ENCODE data around the gene SLIT3.

Gene SLIT3

DNA sequence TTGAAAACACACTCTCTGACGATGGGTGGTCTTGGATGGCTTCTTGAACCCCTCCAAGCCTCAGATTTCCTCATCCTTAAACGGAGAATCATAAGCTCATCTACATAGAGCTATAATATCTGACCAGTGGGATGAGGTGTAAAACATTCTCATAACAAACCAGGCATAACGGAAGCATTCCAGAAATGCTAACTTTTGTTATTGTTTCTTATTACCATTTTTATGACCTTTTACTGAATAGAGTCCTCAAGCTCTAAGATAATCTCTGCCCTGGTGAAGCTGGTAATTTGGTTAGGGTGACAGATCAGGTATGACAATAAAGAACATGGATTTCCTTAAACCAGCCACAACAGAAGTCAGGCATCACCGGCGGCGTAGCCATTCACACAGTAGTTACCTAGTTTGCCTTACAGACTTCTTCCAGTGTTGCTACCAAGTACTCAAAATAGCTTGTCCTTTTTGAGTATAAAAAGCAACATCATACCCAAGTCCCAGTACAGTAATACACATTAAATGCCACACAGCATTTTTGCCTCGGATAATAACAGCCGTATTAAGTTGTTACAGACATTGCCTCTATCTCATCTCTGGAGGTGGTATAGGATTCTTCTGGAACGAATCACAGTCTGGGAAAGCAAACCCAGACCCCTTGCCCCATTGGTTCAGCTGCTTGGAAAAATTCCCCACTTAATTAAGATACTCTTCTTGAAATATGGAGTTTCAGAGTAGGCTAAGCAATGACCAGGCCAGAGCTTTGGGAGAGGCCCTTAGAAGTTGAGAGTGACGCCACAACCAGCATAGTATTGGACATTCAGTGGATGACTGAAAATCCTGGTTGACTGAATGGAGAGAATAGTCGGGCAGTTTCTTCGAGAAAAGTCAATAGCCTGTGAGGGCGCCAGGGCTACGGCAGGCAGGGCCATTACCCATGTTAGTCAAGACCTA lies 252.5 kb downstream of the SLIT3 start:
- H3K4me3 ChIP-seq (ENCODE audit: low read depth, low read length), result no peak overlapping the region
- TF ChIP-seq, protein P1, sequence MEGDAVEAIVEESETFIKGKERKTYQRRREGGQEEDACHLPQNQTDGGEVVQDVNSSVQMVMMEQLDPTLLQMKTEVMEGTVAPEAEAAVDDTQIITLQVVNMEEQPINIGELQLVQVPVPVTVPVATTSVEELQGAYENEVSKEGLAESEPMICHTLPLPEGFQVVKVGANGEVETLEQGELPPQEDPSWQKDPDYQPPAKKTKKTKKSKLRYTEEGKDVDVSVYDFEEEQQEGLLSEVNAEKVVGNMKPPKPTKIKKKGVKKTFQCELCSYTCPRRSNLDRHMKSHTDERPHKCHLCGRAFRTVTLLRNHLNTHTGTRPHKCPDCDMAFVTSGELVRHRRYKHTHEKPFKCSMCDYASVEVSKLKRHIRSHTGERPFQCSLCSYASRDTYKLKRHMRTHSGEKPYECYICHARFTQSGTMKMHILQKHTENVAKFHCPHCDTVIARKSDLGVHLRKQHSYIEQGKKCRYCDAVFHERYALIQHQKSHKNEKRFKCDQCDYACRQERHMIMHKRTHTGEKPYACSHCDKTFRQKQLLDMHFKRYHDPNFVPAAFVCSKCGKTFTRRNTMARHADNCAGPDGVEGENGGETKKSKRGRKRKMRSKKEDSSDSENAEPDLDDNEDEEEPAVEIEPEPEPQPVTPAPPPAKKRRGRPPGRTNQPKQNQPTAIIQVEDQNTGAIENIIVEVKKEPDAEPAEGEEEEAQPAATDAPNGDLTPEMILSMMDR (IDR thresholded peaks at IDR 0.05; ENCODE audit: insufficient read depth, low read depth, low read length, missing control alignments), result no peak

DNA sequence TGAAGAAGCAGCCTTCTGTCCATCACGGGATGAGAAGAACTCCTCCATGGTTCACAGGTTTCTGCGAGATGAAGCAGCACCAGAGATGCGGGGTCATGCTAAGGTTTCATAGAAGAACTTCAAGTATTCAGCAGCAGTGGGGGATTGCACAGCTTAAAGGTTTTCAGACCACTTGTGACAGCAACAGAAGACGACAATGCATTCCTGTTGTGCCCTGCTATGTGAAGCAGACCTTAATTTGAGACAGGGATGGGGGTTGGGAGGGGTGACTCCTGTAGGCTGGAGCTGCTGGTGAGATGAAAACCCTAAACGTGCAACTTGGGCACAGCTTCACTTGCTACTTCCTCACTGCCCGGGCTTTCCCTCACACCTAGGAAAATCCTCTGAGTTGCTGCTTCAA lies 256.0 kb downstream of the SLIT3 start:
- TF ChIP-seq, protein P1 (IDR thresholded peaks at IDR 0.05; ENCODE audit: insufficient read depth, low read depth, low read length, missing control alignments), result no peak
- no peak for DNase-seq (ENCODE audit: low read depth)
- H3K4me3 ChIP-seq (ENCODE audit: low read depth, low read length), result no peak overlapping the region

More for the DNA sequence above, 252.5 kb downstream of the SLIT3 start:
- DNase-seq (ENCODE audit: low read depth), result no peak

DNA sequence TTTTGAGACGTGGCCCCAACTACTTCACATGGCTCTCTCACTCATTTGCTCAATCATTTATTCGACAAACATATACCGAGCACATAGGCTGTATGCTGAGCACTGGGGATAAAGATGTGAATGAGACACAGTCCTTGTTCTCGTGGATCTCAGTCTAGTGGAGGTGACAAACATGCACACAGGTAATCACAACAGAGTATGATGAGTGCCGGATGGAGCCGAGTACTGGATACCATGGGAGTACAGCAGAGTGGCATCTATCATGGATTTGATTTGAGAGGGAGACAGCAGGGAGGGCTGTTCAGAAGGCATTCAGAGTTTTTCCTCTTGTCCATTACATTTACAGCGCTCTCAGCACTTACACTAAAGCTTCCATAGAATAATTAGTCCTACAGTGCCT lies 259.8 kb downstream of the SLIT3 start:
- TF ChIP-seq, protein P1 (IDR thresholded peaks at IDR 0.05; ENCODE audit: insufficient read depth, low read depth, low read length, missing control alignments), result no peak
- no peak overlapping the region for H3K4me3 ChIP-seq (ENCODE audit: low read depth, low read length)
- DNase-seq (ENCODE audit: low read depth), result no peak

DNA sequence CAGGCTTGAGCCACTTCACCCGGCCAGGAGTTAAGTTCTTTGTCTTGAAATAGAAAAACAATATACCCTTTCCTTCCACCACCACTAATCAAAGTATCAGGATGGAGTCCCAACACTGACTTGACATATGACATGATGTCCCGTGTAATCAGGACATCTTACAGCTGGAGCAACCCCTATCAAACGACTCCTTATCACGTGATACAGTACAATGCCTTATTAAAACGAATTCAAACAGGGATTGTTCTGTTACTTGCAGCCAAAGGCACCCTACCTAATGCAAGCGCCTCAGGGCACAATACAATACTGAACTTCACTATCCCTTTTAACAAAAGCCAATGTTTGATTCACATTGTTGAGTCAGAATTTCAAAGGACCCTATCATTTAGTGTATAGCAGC lies 261.3 kb downstream of the SLIT3 start:
- TF ChIP-seq, protein P1 (IDR thresholded peaks at IDR 0.05; ENCODE audit: insufficient read depth, low read depth, low read length, missing control alignments), result no peak
- H3K4me3 ChIP-seq (ENCODE audit: low read depth, low read length), result no peak overlapping the region
- DNase-seq (ENCODE audit: low read depth), result no peak

DNA sequence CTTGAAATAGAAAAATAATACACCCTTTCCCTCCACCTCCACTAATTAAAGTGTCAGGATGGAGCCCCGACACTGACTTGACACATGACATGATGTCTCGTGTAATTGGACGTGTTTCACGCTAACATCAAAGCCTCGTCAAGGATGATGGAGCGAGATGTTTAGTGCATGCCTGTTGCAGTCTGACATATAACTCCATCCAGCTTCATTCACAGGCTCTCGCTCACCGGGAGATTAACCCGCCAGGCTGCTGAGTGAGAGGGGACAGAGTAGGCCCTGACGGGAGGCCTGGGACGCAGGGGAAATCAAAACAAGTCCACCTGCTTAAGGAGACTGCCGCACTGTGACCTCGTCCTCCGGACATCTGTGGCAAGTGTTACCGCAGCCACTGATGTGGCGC lies 263.5 kb downstream of the SLIT3 start:
- no peak overlapping the region for H3K4me3 ChIP-seq (ENCODE audit: low read depth, low read length)
- TF ChIP-seq, protein P1 (IDR thresholded peaks at IDR 0.05; ENCODE audit: insufficient read depth, low read depth, low read length, missing control alignments), result no peak
- no peak for DNase-seq (ENCODE audit: low read depth)

DNA sequence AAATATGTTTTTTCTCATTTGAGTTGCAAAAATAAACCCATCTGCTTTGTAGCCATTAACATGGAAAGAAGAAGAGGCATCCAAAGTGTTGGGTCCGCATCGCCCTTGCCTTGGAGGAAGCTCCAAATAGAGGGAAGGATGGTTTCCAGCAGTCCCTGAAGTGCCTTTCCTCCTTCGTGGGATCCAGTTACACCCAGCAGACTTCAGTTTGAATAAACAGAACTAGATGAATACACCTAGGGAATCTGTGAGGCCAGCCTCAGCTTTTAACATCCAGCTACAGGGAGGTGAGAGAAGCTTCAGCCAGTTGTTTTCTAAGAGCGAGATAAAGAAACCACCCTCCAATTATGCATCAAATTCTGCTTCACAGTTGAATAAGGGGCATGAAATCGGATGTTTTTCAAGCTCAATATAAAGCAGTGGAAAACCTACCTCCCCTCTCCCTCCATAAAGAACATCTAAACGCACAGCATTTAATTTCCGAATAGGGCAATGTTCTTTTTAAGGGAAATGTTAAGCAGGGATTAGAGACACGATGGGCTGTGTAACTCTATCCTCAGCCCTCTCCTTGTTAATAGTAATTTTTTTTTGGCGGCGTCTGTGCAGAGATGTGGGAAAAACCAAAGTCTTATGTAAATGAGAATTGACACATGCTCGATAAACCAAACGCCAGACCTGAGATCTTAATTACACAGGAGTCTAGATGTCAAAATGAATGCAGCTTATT lies 264.7 kb downstream of the SLIT3 start:
- no peak for DNase-seq (ENCODE audit: low read depth)
- no peak overlapping the region for H3K4me3 ChIP-seq (ENCODE audit: low read depth, low read length)
- TF ChIP-seq, protein P1 (IDR thresholded peaks at IDR 0.05; ENCODE audit: insufficient read depth, low read depth, low read length, missing control alignments), result no peak

Data from GM12865 (cell line).